Activated CD8-positive, alpha-beta memory T cell treated with anti-CD3 and anti-CD28 coated beads for 4 hours (primary cell): ENCODE data around the gene UNCX.

Source experiments
- DNase-seq, 2 donors: peaks; one replicate each; pipeline ENCODE4 v3.0.0-alpha.2; 2020; ENCODE audit warnings: low read depth in 2 of 2

The UNCX gene

GRCh38 chr7:1218541-1219165 is 14.0 kb upstream of the UNCX start:
- no peak for DNase-seq

GRCh38 chr7:1219498-1219897 is 13.2 kb upstream of the UNCX start:
- DNase-seq, result no peak

GRCh38 chr7:1220000-1220726 is 12.5 kb upstream of the UNCX start:
- DNase-seq, result no peak

GRCh38 chr7:1220977-1221745 is 11.5 kb upstream of the UNCX start:
- DNase-seq, result no peak

- DNase-seq, result no peak
Observed at GRCh38 chr7:1223196-1223981, 9.3 kb upstream of the UNCX start.

GRCh38 chr7:1224086-1224716 is 8.5 kb upstream of the UNCX start:
- DNase-seq, result no peak

- no peak for DNase-seq
Observed at GRCh38 chr7:1225030-1225429, 7.6 kb upstream of the UNCX start.

GRCh38 chr7:1225441-1226185 is 7.1 kb upstream of the UNCX start:
- DNase-seq, result no peak

GRCh38 chr7:1226186-1226901 is 6.3 kb upstream of the UNCX start:
- DNase-seq, result no peak

- DNase-seq, result no peak
Observed at GRCh38 chr7:1227071-1227804, 5.4 kb upstream of the UNCX start.

- DNase-seq, result no peak
Observed at GRCh38 chr7:1227814-1228544, 4.7 kb upstream of the UNCX start.

GRCh38 chr7:1228545-1229201 is 4.0 kb upstream of the UNCX start:
- no peak for DNase-seq

- DNase-seq, result no peak
Observed at GRCh38 chr7:1229202-1229947, 3.3 kb upstream of the UNCX start.

GRCh38 chr7:1229956-1230355 is 2.7 kb upstream of the UNCX start:
- DNase-seq, result no peak

- DNase-seq, result no peak
Observed at GRCh38 chr7:1230411-1231213, 2.1 kb upstream of the UNCX start.

GRCh38 chr7:1231214-1232102 is 1.2 kb upstream of the UNCX start:
- DNase-seq, result no peak
